PC-3 (cell line): Measurements from ENCODE around the gene TAMM41. TPM values are rescaled to one million over a fixed set of nuclear protein-coding genes. Genes with fewer than 3 reads are reported as not detected.
"Not testable (repeated sequence)": the region's sequence is repeated elsewhere in the genome, so short reads cannot be mapped to it uniquely, and the experiment has no call there.

ENCODE experiments used
- ATAC-seq: fragments of 200-7000 bp; cut with Tn5 transposase; 2 replicates; pipeline ENCODE4 v1.9.1; 2020; ENCODE audit warnings: mild to moderate bottlenecking, moderate library complexity
- BruUV-seq: library from RNA; stranded (reverse); fragments of 400-500 nt; replicated peaks from 2 replicates; lab custom pipeline; 2021; lab: Mats Ljungman, UMichigan
- CTCF ChIA-PET: fragments of 300-600 bp; sonication (Branson Sonifier 250); formaldehyde crosslinking; loops from one replicate; lab custom pipeline; 2022; ENCODE audit warnings: antibody characterized with exemption; lab: Charles Lee
- POLR2A ChIA-PET: fragments of 300-600 bp; sonication (Branson Sonifier 250); formaldehyde crosslinking; loops from one replicate; lab custom pipeline; 2022; ENCODE audit warnings: antibody characterized with exemption; ENCODE audit not compliant: unreplicated experiment; lab: Charles Lee
- DNase-seq: peaks from one replicate; pipeline ENCODE4 v3.0.0-alpha.2; 2015
- H2AFZ ChIP-seq: fragments of 300-600 bp; sonication (generic); 2 replicates; pipeline ENCODE4 v1.6.0; 2016; ENCODE audit warnings: antibody characterized with exemption, low read length
- H3F3A ChIP-seq: fragments of 300-600 bp; sonication (generic); one replicate; pipeline ENCODE4 v1.6.0; 2017; ENCODE audit warnings: antibody characterized with exemption, low read length, control low read depth, mild to moderate bottlenecking; ENCODE audit not compliant: unreplicated experiment
- H3K27ac ChIP-seq: fragments of 300-600 bp; sonication (generic); 2 replicates; pipeline ENCODE4 v1.5.1; 2016; ENCODE audit warnings: mild to moderate bottlenecking, low read length
- H3K27me3 ChIP-seq: fragments of 300-600 bp; sonication (generic); 2 replicates; pipeline ENCODE4 v1.6.1; 2016; ENCODE audit warnings: low read length, mixed read lengths
- H3K36me3 ChIP-seq: fragments of 300-600 bp; sonication (generic); 2 replicates; pipeline ENCODE4 v1.6.1; 2016; ENCODE audit warnings: low read depth, mixed run types, low read length, mixed read lengths
- H3K4me1 ChIP-seq: fragments of 300-600 bp; sonication (generic); 2 replicates; pipeline ENCODE4 v1.5.1; 2016; ENCODE audit warnings: low read length; ENCODE audit not compliant: insufficient read depth
- H3K4me2 ChIP-seq: fragments of 300-600 bp; sonication (generic); 2 replicates; pipeline ENCODE4 v1.6.0; 2016; ENCODE audit warnings: low read length
- H3K4me3 ChIP-seq: fragments of 300-600 bp; sonication (generic); 2 replicates; pipeline ENCODE4 v1.5.1; 2016; ENCODE audit warnings: mild to moderate bottlenecking, low read length, mixed read lengths
- H3K79me2 ChIP-seq: fragments of 300-600 bp; sonication (generic); 2 replicates; pipeline ENCODE4 v1.6.1; 2017; ENCODE audit warnings: low read length, mixed read lengths
- H3K9ac ChIP-seq: fragments of 300-600 bp; sonication (generic); 2 replicates; pipeline ENCODE4 v1.6.0; 2016; ENCODE audit warnings: mild to moderate bottlenecking, low read length
- H3K9me2 ChIP-seq: fragments of 300-600 bp; sonication (generic); replicated peaks from 2 replicates; pipeline ENCODE4 v1.6.1; 2016; ENCODE audit warnings: mixed run types, low read length, mixed read lengths
- H3K9me3 ChIP-seq: fragments of 300-600 bp; sonication (generic); 2 replicates; pipeline ENCODE4 v1.6.1; 2016; ENCODE audit warnings: low read length, mixed read lengths
- H4K20me1 ChIP-seq: fragments of 300-600 bp; sonication (generic); 2 replicates; pipeline ENCODE4 v1.6.1; 2016; ENCODE audit warnings: low read length, mixed read lengths
- CTCF ChIP-seq: fragments of 300-600 bp; sonication (generic); conservative IDR thresholded peaks from 2 replicates; pipeline ENCODE4 v1.5.1; 2017; ENCODE audit warnings: antibody characterized with exemption, low read depth, mild to moderate bottlenecking, low read length
- EZH2 ChIP-seq: fragments of 300-600 bp; sonication (generic); IDR thresholded peaks from one replicate; pipeline ENCODE4 v1.6.1; 2017; ENCODE audit warnings: antibody characterized with exemption, mild to moderate bottlenecking, low read length; ENCODE audit not compliant: unreplicated experiment
- EZH2phosphoT487 ChIP-seq: fragments of 300-600 bp; sonication (generic); IDR thresholded peaks from 2 replicates; pipeline ENCODE4 v1.6.1; 2018; ENCODE audit warnings: mild to moderate bottlenecking, antibody characterized with exemption, low read length, borderline replicate concordance
- intact Hi-C: fragments of 100-400 bp; cut with micrococcal nuclease; formaldehyde crosslinking; loops from 2 replicates; pipeline ENCODE4 v1.9.0; 2023
- total RNA-seq: library from RNA; depleted of rRNA; stranded (reverse); fragments of >200 nt; gene quantifications from 2 replicates; pipeline ENCODE4 v1.2.3, GENCODE V29; 2014

Gene TAMM41
- total RNA-seq, 1 experiment from 2014 or later = 10.5 TPM

GRCh38 chr3:11862584-11862983 is 15.9 kb upstream of the TAMM41 start:
- H3K9me2 ChIP-seq, DNase-seq, CTCF ChIA-PET, H3K9ac ChIP-seq, ATAC-seq, H3K4me2 ChIP-seq, H3K4me3 ChIP-seq, H3K36me3 ChIP-seq, H3K4me1 ChIP-seq, POLR2A ChIA-PET, H3F3A ChIP-seq, H3K79me2 ChIP-seq, intact Hi-C loops, H3K9me3 ChIP-seq, BruUV-seq, H4K20me1 ChIP-seq, H3K27ac ChIP-seq, H2AFZ ChIP-seq: not testable (repeated sequence)
- peaks cover 12% of the 10 kb centered on the region for H3K27me3 ChIP-seq

- H3K9ac ChIP-seq, H3K9me3 ChIP-seq, H3K9me2 ChIP-seq, BruUV-seq, ATAC-seq, H2AFZ ChIP-seq, H3F3A ChIP-seq, H3K79me2 ChIP-seq, H3K4me3 ChIP-seq, H3K4me1 ChIP-seq, DNase-seq, POLR2A ChIA-PET, H3K36me3 ChIP-seq, H4K20me1 ChIP-seq, intact Hi-C loops, H3K27ac ChIP-seq, H3K4me2 ChIP-seq, CTCF ChIA-PET: not testable (repeated sequence)
- peaks cover 14% of the 10 kb centered on the region for H3K27me3 ChIP-seq
These were observed 15.5 kb upstream of the TAMM41 start for GRCh38 chr3:11862145-11862544.

GRCh38 chr3:11860213-11860612 is 13.5 kb upstream of the TAMM41 start:
- H3K4me3 ChIP-seq, BruUV-seq, H3K9me3 ChIP-seq, H3K4me2 ChIP-seq, intact Hi-C loops, POLR2A ChIA-PET, H3K4me1 ChIP-seq, H3K27ac ChIP-seq, H3K36me3 ChIP-seq, H3F3A ChIP-seq, H2AFZ ChIP-seq, DNase-seq, CTCF ChIA-PET, H3K9me2 ChIP-seq, H3K79me2 ChIP-seq, H4K20me1 ChIP-seq, H3K9ac ChIP-seq, ATAC-seq: not testable (repeated sequence)
- H3K27me3 ChIP-seq = peaks cover 21% of the 10 kb centered on the region

GRCh38 chr3:11853450-11853849 is 6.8 kb upstream of the TAMM41 start:
- TF ChIP-seq CTCF = no peak
- TF ChIP-seq EZH2 = no peak
- no peak for TF ChIP-seq EZH2phosphoT487
- ChIA-PET CTCF (no interaction called here), POLR2A (interaction anchor here (0.6 kb wide), 1 partner anchor 202 kb away, joined by 7 read pairs; no protein-coding TSS in a partner anchor)
- no peak overlapping the region for H3K4me3 ChIP-seq
- intact Hi-C loops = no loop called here
- H3K4me1 ChIP-seq = no peaks in the 10 kb centered on the region
- H3K4me2 ChIP-seq = no peak overlapping the region
- no peaks in the 10 kb centered on the region for H3K9me2 ChIP-seq
- H3K79me2 ChIP-seq = no peaks in the 10 kb centered on the region
- H3K9me3 ChIP-seq = no peaks in the 10 kb centered on the region
- H3K9ac ChIP-seq = no peak overlapping the region
- no peaks in the 10 kb centered on the region for H3K36me3 ChIP-seq
- H2AFZ ChIP-seq = no peak overlapping the region
- no peaks in the 10 kb centered on the region for H4K20me1 ChIP-seq
- no peak overlapping the region for H3K27ac ChIP-seq
- H3F3A ChIP-seq = no peaks in the 10 kb centered on the region
- H3K27me3 ChIP-seq = peaks cover 49% of the 10 kb centered on the region
- ATAC-seq (no peak), DNase-seq (no peak)
- BruUV-seq = no TSS peak
